NCI-H345 treated with DMSO at 0.1 percent for 48 hours (cell line): ENCODE measurements around the gene PODXL2.
"Not testable (repeated sequence)": the region's sequence is repeated elsewhere in the genome, so short reads cannot be mapped to it uniquely, and the experiment has no call there.

Experiments
- DNase-seq: peaks from one replicate; lab custom pipeline; 2025; ENCODE audit not compliant: unreplicated experiment; lab: John Stamatoyannopoulos, UW

Gene PODXL2

DNA sequence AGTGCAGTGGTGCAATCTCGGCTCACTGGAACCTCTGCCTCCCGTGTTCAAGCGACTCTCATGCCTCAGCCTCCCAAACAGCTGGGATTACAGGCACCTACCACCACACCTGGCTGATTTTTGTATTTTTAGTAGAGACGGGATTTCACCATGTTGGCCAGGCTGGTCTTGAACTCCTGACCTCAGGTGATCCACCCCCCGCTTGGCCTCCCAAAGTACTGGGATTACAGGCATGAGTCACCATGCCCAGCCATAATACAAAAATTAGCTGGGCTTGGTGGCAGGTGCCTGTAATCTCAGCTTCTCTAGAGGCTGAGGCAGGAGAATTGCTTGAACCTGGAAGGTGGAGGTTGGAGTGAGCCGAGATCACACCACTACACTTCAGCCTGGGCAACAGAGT is 26.0 kb downstream of the PODXL2 start:
- DNase-seq: not testable (repeated sequence)

- DNase-seq: no peak
Measured at GRCh38 chr3:127655641-127656040, 26.7 kb downstream of the PODXL2 start.

DNA sequence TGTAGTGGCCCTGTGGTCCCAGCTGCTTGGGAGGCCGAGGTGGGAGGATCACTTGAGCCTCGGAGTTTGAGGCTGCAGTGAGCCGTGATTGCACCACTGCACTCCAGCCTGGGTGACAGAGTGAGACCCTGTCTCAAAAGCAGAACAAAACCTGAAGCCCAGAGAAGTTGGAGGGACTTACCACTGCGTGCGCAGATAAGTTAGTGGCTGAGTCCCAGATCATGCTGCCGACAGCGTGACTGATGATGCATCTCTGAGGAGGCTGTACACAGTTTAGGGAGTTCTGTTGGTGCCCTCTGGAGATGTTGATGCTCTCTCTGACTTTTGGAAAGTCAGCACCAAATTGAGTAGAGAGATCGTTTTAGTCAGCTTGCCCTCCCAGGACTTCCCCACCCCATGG is 27.9 kb downstream of the PODXL2 start:
- DNase-seq: no peak

DNA sequence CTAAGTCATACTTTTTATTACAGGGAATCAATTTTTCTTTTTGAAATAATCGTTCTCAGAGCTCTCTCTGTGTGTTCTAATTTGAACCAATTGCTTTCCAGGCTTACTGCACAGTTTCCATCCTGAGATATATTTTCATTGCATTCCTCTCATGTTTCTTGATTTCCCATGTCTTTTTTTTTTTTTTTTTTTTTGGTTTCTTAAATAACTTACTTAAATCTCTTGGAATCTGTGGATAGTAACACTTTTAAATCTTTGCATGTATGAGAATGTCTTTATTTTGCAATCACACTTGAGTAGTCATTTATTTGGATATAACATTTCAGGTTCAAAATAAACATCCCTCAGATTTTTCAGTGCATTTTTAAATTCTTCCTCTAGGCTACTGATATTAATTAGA is 29.2 kb downstream of the PODXL2 start:
- DNase-seq: no peak

DNA sequence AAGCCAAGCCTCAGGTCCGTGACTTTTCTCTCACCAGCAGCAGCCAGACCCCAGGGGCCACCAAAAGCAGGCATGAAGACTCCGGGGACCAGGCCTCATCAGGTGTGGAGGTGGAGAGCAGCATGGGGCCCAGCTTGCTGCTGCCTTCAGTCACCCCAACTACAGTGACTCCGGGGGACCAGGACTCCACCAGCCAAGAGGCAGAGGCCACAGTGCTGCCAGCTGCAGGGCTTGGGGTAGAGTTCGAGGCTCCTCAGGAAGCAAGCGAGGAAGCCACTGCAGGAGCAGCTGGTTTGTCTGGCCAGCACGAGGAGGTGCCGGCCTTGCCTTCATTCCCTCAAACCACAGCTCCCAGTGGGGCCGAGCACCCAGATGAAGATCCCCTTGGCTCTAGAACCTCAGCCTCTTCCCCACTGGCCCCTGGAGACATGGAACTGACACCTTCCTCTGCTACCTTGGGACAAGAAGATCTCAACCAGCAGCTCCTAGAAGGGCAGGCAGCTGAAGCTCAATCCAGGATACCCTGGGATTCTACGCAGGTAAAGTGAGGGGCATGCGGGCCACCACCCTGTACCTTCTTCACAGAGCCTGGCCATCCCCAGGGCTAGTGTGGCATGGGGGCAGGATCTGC is 31.8 kb downstream of the PODXL2 start:
- DNase-seq: no peak

GRCh38 chr3:127661600-127661999 is 32.6 kb downstream of the PODXL2 start:
- DNase-seq: no peak

- DNase-seq: no peak
Measured at GRCh38 chr3:127662001-127662469, 33.0 kb downstream of the PODXL2 start.

DNA sequence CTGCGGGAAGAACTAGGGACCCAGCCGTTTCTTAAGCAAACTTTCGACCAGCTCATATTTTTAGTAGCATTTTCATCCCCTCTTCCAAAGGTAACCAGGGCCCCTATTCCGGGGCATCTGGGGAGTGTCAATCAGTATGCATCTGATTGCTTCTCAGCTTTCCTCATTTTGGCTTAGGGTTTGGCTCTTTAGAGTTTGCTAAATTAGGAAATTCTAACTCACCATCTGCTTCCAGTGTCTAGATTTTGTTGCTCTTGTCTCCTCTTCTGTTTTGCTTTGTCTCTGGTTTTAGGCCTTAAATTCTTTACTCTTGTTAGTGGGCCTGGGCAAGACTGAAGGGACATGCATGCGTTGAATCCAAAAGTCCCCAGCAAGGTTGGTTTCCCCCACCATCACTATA is 34.2 kb downstream of the PODXL2 start:
- DNase-seq: no peak

DNA sequence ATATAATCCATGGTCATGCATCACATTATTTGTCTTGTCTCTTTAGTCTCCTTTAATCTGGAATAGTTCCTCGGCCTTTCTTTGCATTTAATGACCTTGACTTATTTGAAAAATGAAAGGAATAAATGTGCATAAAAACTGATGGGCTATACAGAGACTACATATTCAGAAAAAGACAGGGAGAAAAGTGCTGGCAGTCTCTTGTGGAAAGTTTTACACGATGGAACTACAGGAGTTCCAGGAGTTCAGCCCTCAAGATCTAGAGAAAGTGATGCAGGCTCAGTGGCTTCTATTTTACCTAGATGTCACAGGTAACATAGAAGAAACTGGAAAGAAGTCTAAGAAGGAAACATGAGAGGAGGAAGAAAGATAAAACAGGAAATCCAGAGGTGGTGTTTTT is 36.2 kb downstream of the PODXL2 start:
- DNase-seq: no peak

DNA sequence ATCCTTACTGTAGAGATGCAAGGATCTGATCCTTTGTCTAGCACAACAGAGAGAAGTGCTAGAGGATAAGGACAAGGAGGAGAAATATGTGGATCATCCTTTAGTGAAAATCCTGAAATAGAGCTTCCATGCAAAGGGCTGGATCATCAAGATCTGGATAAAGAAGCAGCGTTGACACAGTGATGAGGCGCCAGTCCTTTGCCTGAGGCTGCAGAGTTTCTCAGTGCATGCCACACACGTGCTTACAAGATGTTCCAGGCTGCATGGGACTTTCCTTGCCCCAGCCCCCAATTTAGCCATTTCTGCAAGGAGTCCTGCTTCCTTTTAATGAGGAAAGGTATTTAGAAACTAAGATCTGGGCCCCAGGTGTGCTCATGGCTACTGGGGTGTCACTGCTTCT is 36.6 kb downstream of the PODXL2 start:
- no peak for DNase-seq

GRCh38 chr3:127666676-127667075 is 37.7 kb downstream of the PODXL2 start:
- no peak for DNase-seq

GRCh38 chr3:127667119-127667681 is 38.2 kb downstream of the PODXL2 start:
- DNase-seq: no peak

DNA sequence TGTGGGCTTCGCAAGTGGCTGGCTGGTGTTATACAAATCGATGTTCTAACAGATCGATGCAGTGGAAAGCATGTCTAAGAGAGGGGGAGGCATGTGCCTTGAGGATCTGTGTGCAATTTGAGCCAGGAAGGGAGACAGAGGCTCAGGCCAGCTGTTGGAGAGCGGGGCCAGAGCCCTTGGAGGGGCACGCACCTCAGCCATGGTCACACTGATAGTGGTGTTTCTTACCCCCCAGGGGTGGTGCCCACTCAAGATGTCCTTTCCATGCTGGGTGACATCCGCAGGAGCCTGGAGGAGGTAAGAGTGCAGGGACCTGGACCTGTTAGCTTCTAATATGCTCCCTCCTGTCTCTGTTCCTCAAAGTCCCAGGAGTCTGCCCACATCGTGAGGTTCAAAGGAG is 39.9 kb downstream of the PODXL2 start:
- DNase-seq: no peak

DNA sequence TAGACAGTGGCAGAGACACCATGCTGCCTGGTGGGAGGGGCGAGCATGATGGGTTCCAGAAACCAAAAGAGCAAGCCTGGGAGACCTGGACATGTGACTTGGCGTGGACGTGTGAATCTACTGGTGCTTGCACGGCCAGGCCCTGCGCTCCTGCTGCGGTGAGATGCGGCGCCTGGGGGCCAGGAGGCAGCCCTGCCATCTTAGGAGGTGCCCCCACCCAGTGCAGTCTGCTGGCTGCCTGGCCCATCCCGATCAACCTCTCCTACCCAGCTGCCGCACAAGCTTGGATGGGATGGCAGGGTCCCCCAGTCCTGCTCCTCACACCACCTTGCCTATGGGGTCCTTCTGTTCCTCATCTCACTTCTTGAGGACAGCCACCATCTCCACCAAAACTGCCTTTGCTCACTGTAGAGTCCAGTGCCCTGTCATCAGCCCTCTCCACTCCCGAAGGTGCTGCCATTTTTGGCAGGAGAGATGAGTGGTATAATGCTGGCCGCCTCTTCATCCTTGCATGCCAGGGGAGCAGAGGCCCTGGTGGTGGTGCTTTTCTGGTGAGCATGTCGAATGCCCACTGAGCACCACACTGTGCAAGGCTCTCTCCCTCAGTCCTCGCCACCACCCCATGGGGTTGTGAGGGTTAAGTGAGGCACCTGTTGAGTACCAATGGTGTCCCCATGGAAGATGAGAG is 40.7 kb downstream of the PODXL2 start:
- no peak for DNase-seq

GRCh38 chr3:127670229-127670559 is 41.2 kb downstream of the PODXL2 start:
- no peak for DNase-seq

DNA sequence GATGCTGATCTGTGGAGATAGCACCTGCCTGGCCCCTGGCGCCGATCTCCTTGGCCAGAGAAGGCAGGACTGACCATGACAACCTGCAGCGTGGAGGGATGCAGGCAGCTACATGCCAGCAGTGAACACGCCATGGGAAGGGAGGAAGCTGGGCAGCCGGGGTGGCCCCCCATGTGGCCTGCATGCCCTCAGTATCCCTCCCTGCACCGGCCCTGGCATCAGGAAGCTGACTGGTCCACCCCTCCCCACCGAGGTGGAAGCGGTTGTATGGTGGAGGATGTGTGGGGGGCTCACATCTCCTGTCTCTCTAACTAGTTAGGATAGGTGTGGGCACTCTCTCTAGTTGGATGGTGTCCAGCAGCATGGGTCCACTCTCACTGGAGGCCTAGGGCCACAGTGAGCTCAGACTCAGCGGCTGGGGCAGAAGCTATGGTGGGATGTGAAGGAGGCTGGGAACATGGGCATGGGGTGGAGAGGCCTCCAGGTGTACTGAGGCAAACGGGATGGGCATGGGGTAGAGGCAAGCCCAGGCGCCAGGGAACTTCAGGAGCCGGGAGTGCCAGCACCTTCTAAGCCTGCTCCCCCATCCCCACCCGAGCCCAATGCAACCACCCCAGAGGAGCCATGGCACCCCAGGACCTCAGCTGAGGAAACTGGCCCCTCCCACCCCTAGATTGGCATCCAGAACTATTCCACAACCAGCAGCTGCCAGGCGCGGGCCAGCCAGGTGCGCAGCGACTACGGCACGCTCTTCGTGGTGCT is 42.0 kb downstream of the PODXL2 start:
- DNase-seq: no peak

- no peak for DNase-seq
Measured at GRCh38 chr3:127671523-127672428, 42.8 kb downstream of the PODXL2 start.

DNA sequence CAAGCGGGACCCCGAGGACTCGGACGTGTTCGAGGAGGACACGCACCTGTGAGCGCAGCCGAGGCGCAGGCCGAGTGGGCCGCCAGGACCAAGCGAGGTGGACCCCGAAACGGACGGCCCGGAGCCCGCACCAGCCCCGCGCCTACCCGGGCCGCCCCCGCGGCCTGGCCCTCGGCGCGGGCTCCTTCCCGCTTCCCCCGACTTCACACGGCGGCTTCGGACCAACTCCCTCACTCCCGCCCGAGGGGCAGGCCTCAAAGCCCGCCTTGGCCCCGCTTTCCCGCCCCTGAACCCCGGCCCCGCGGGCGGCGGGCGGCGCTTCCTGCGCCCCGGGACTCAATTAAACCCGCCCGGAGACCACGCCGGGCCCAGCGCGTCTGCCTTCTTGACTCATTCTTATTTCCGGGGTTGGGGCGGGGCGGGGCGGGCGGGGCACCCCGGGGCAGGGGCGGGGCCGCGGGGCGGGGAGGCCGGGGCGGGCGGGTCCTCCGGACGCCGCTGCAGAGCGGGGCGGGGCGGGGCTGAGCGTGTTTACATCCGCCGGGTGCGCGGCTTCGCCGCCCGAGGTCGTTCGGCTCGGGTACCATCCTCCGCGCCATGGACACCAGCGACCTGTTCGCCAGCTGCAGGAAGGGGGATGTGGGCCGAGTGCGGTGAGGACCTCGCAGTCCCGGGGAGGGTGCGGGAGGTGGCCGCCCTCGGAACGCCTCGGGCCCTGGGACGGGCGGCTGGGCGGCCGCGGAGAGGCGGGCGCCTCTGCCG is 43.6 kb downstream of the PODXL2 start, which contains the start of gene ABTB1:
Gene ABTB1 (plus strand): TSS at position 524 of the 762 bp plus-strand sequence. CDS start 74 bp downstream, at position 598.
- peak; percentile 26 for DNase-seq

DNA sequence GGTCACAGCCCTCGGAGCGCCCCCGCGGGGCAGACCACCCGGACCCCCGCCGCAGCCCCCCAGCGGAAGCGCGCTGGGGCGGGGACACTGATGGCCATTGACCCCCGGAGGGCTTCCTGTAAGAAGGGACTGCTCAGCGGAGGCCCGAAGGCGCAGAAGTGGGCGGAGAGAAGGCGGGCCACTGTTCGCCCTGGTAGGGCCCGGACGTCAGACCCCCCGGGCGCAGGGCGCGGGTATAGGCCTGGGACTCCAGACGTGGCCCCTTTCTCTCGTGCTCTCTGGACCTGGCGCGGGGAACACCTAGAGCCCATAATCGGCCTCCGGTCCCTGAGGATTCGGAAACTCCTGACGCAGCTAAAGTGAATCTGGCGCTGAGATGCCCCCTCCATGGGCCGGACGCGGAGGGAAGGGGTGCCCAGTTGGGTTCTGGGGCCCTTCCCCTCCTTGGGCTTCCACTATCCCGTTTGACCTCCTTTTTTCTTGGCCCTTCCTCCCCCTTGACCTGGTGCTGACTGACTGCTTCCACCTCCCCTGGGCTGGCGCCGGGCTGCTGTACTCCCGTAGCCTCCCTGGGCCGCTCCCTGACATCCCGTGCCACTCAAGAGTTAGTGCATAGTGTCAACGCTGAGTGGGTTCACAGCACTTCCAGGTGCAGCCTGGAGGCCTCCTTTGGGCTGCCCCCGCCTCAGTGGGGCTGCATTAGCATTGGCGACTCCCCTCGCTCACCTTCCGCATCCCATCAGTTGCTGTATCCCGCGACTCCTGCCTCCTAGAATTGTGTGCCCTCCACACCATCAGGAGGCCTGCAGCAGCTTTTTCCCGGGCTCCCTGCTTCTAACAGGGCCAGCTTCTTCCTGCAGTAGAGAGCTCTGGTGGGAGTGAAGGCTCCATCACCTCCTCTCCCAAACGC is 44.5 kb downstream of the PODXL2 start:
- no peak for DNase-seq
